B cell (primary cell): ENCODE data around the gene SEMA4A. TPM values are rescaled to one million over a fixed set of nuclear protein-coding genes. Genes with fewer than 3 reads are reported as not detected.

Experiments
- ATAC-seq: fragments of 200-7000 bp; cut with Tn5 transposase; one replicate; pipeline ENCODE4 v1.10.0; 2021; ENCODE audit warnings: low read depth, mild to moderate bottlenecking, moderate number of reproducible peaks, moderate library complexity
- CTCF ChIA-PET: fragments of 350-600 bp; sonication (Branson Sonifier 250); formaldehyde crosslinking; loops from one replicate; lab custom pipeline; 2021; ENCODE audit warnings: antibody characterized with exemption, inconsistent platforms; lab: Charles Lee
- POLR2A ChIA-PET: fragments of 350-600 bp; sonication (Branson Sonifier 250); formaldehyde crosslinking; loops from one replicate; lab custom pipeline; 2021; ENCODE audit warnings: antibody characterized with exemption; lab: Charles Lee
- DNase-seq: peaks from one replicate; pipeline ENCODE4 v3.0.0; 2013
- H2AFZ ChIP-seq: 2 replicates; pipeline ENCODE4 v1.6.1; 2012; ENCODE audit warnings: mild to moderate bottlenecking, low read depth, low read length; ENCODE audit not compliant: insufficient read depth, poor library complexity, severe bottlenecking
- H3K27ac ChIP-seq, 2 donors: 1 replicate in 1 of 2; 2 replicates in 1 of 2; pipeline ENCODE4 v1.5.1; 2012 to 2013; ENCODE audit warnings: low read length in 2 of 2, mild to moderate bottlenecking in 2 of 2, moderate library complexity in 1 of 2
- H3K27me3 ChIP-seq, 4 experiments: fragments of 200-600 bp in 1 of 4; sonication (generic) in 1 of 4; replicated peaks in 1 of 4; 1 replicate in 2 of 4; 2 replicates in 2 of 4; pipeline versions ENCODE4 v1.6.1 to v1.7.0; 2013 to 2016; ENCODE audit warnings: low read length in 3 of 4, mild to moderate bottlenecking in 2 of 4, mixed read lengths in 1 of 4, moderate library complexity in 1 of 4; ENCODE audit not compliant: insufficient read depth in 4 of 4, control insufficient read depth in 3 of 4; ENCODE audit errors: control extremely low read depth in 1 of 4
- H3K36me3 ChIP-seq, 2 experiments: replicated peaks in 1 of 2; 1 replicate in 1 of 2; 2 replicates in 1 of 2; pipeline versions ENCODE4 v1.6.1 to v1.7.1; 2013; ENCODE audit warnings: low read length in 1 of 2; ENCODE audit not compliant: insufficient read depth in 2 of 2, control insufficient read depth in 1 of 2; ENCODE audit errors: control extremely low read depth in 1 of 2, extremely low read depth in 1 of 2
- H3K4me1 ChIP-seq, 2 donors: fragments of 200-600 bp in 1 of 2; sonication (generic) in 1 of 2; 1 replicate in 1 of 2; 2 replicates in 1 of 2; pipeline versions ENCODE4 v1.5.1 to v1.6.1; 2013 to 2017; ENCODE audit warnings: low read length in 2 of 2; ENCODE audit not compliant: control insufficient read depth in 2 of 2, insufficient read depth in 2 of 2
- H3K4me2 ChIP-seq: replicated peaks from 2 replicates; pipeline ENCODE3; 2012; ENCODE audit warnings: mild to moderate bottlenecking, low read depth, low read length; ENCODE audit not compliant: poor library complexity, severe bottlenecking
- H3K4me3 ChIP-seq, 5 experiments: fragments of 200-600 bp in 1 of 5; sonication (generic) in 1 of 5; 1 replicate in 3 of 5; 2 replicates in 2 of 5; pipeline versions ENCODE4 v1.5.1 to v1.7.0; 2011 to 2016; ENCODE audit warnings: low read length in 4 of 5, mild to moderate bottlenecking in 4 of 5, low read depth in 2 of 5, control low read depth in 1 of 5, moderate library complexity in 1 of 5; ENCODE audit not compliant: insufficient read depth in 1 of 5; ENCODE audit errors: control extremely low read depth in 1 of 5, extremely low read depth in 1 of 5
- H3K79me2 ChIP-seq: fragments of 200-600 bp; sonication (generic); one replicate; pipeline ENCODE4 v1.6.0; 2016; ENCODE audit warnings: low read length; ENCODE audit not compliant: control insufficient read depth, insufficient read depth
- H3K9ac ChIP-seq: fragments of 200-600 bp; sonication (generic); 2 replicates; pipeline ENCODE4 v1.6.1; 2017; ENCODE audit warnings: mild to moderate bottlenecking, low read length, moderate library complexity
- H3K9me3 ChIP-seq, 3 donors: one replicate each; pipeline versions ENCODE4 v1.6.1 to v1.7.1; 2013; ENCODE audit warnings: low read length in 2 of 3; ENCODE audit not compliant: control insufficient read depth in 2 of 3, insufficient read depth in 1 of 3; ENCODE audit errors: control extremely low read depth in 1 of 3
- H4K20me1 ChIP-seq: 2 replicates; pipeline ENCODE4 v1.6.0; 2012; ENCODE audit warnings: mild to moderate bottlenecking, low read length; ENCODE audit not compliant: insufficient read depth, control insufficient read depth, poor library complexity, severe bottlenecking
- H3K27ac Mint-ChIP-seq: one replicate; pipeline ENCODE4 v1.8.0; 2021; ENCODE audit warnings: mixed read lengths
- H3K27me3 Mint-ChIP-seq: one replicate; pipeline ENCODE4 v1.8.0; 2021; ENCODE audit warnings: mixed read lengths
- H3K4me1 Mint-ChIP-seq: one replicate; pipeline ENCODE4 v1.8.0; 2021; ENCODE audit warnings: mixed read lengths
- H3K4me3 Mint-ChIP-seq: one replicate; pipeline ENCODE4 v1.8.0; 2021; ENCODE audit warnings: mixed read lengths
- H3K9me3 Mint-ChIP-seq: one replicate; pipeline ENCODE4 v1.8.0; 2022; ENCODE audit warnings: mixed read lengths; ENCODE audit not compliant: insufficient read depth
- EZH2 ChIP-seq: IDR thresholded peaks from 2 replicates; pipeline ENCODE4 v1.6.1; 2012; ENCODE audit warnings: borderline replicate concordance, low read depth, mild to moderate bottlenecking, moderate library complexity, low read length; ENCODE audit not compliant: insufficient read depth, poor library complexity, severe bottlenecking
- WGBS: methylation state at CpG from one replicate; pipeline ENCODE4 v1.1.5; 2013; ENCODE audit warnings: missing lambda C conversion rate; ENCODE audit not compliant: insufficient coverage; 5-methylcytosine and 5-hydroxymethylcytosine counted together
- intact Hi-C: fragments of 100-400 bp; cut with micrococcal nuclease; formaldehyde crosslinking; loops from one replicate; pipeline ENCODE4 v1.10.0; 2022
- polyA plus RNA-seq: library from polyadenylated mRNA; depleted of rRNA; stranded (reverse); fragments of >200 nt; gene quantifications from 2 replicates; pipeline ENCODE4 v1.2.3, GENCODE V29; 2012
- total RNA-seq, 2 donors: library from RNA; stranded (reverse); fragments of 120-200 nt in 1 of 2; gene quantifications; 1 replicate in 1 of 2; 2 replicates in 1 of 2; pipeline versions ENCODE4 v1.2.3 to v1.2.4, GENCODE V29; 2013 to 2022
- TF ChIP-seq, protein P1 (sequence below): fragments of 200-600 bp; IDR thresholded peaks from one replicate; pipeline ENCODE4 v1.8.0; 2022; ENCODE audit warnings: antibody characterized with exemption, mild to moderate bottlenecking

The SEMA4A gene
- total and polyA plus RNA-seq, 2 donors (not counting 1 experiment from before 2014, with no cell fraction given), result 9.2 to 15.5 TPM

DNA sequence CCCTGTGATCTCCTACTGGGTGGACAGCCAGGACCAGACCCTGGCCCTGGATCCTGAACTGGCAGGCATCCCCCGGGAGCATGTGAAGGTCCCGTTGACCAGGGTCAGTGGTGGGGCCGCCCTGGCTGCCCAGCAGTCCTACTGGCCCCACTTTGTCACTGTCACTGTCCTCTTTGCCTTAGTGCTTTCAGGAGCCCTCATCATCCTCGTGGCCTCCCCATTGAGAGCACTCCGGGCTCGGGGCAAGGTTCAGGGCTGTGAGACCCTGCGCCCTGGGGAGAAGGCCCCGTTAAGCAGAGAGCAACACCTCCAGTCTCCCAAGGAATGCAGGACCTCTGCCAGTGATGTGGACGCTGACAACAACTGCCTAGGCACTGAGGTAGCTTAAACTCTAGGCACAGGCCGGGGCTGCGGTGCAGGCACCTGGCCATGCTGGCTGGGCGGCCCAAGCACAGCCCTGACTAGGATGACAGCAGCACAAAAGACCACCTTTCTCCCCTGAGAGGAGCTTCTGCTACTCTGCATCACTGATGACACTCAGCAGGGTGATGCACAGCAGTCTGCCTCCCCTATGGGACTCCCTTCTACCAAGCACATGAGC lies 23.3 kb downstream of the SEMA4A start:
- ChIA-PET CTCF (no interaction called here), POLR2A (no interaction called here)
- peak overlapping the region; percentile 26 for H3K27ac Mint-ChIP-seq

DNA sequence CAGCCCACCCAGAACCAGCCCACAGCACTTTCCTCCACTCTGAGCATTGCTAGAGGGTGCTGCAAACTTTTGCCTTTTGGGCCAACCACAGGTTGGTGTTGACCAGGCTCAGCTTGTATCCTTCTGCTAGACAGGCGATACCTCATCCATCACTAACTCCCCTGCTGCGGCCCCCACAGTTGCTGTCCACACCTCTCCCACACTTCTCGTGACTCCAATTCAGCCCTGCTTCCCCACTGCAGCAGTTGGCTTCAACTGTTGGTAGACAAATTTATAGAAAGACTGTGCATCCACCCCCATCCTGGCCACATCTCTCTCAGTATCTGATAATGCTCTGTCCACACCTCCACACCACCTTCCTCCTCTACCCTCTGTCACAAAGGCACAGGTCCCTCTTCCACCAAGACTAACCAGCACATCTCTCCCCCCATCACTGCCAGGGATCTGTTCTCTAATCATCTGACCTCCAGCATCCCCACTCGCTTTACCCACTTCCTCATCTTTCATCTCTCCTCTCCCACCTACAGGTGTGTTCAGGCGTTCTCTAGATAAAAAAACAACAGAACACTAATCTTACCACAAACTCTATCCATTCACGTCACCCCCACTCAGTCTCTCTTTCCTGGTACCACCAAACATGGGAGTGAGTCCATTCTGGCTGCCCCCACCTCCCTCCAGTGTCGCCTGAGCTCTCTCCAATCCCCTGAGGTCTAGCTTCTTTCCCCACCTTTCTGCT lies 24.7 kb downstream of the SEMA4A start:
- Mint-ChIP-seq H3K4me1 (peaks cover 5% of the 10 kb centered on the region), H3K27me3 (no peaks in the 10 kb centered on the region), H3K4me3 (no peak overlapping the region), H3K9me3 (no peaks in the 10 kb centered on the region), H3K27ac (no peak overlapping the region)
- Histone ChIP-seq H4K20me1 (no peaks in the 10 kb centered on the region), H3K4me2 (no peak overlapping the region), H3K4me3 (no peak overlapping the region), H3K27me3 (no peaks in the 10 kb centered on the region), H3K9me3 (no peaks in the 10 kb centered on the region), H2AFZ (no peak overlapping the region), H3K36me3 (peaks cover 0 to 6% of the 10 kb centered on the region in 2 experiments), H3K79me2 (no peaks in the 10 kb centered on the region), H3K4me1 (no peaks in the 10 kb centered on the region), H3K9ac (no peak overlapping the region), H3K27ac (no peak overlapping the region)
- DNase-seq (no peak), ATAC-seq (no peak)
- intact Hi-C loops, result no loop called here
- ChIA-PET POLR2A (no interaction called here), CTCF (no interaction called here)
- TF ChIP-seq, protein P1, sequence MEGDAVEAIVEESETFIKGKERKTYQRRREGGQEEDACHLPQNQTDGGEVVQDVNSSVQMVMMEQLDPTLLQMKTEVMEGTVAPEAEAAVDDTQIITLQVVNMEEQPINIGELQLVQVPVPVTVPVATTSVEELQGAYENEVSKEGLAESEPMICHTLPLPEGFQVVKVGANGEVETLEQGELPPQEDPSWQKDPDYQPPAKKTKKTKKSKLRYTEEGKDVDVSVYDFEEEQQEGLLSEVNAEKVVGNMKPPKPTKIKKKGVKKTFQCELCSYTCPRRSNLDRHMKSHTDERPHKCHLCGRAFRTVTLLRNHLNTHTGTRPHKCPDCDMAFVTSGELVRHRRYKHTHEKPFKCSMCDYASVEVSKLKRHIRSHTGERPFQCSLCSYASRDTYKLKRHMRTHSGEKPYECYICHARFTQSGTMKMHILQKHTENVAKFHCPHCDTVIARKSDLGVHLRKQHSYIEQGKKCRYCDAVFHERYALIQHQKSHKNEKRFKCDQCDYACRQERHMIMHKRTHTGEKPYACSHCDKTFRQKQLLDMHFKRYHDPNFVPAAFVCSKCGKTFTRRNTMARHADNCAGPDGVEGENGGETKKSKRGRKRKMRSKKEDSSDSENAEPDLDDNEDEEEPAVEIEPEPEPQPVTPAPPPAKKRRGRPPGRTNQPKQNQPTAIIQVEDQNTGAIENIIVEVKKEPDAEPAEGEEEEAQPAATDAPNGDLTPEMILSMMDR, result no peak
- TF ChIP-seq EZH2, result no peak
- 80% methylated on average over 7 of the region's 7 CpGs for WGBS

More for the DNA sequence above, 23.3 kb downstream of the SEMA4A start:
- Histone ChIP-seq H3K27me3 (no peaks in the 10 kb centered on the region), H4K20me1 (no peaks in the 10 kb centered on the region), H2AFZ (no peak overlapping the region), H3K27ac (no peak overlapping the region), H3K4me3 (no peak overlapping the region), H3K9me3 (no peaks in the 10 kb centered on the region), H3K36me3 (peaks cover 0 to 9% of the 10 kb centered on the region in 2 experiments), H3K79me2 (no peaks in the 10 kb centered on the region), H3K9ac (no peak overlapping the region), H3K4me2 (no peak overlapping the region), H3K4me1 (no peaks in the 10 kb centered on the region)
- Mint-ChIP-seq H3K27me3 (no peaks in the 10 kb centered on the region), H3K4me3 (no peak overlapping the region), H3K4me1 (peaks cover 5% of the 10 kb centered on the region), H3K9me3 (no peaks in the 10 kb centered on the region)
- intact Hi-C loops, result no loop called here
- ATAC-seq (no peak), DNase-seq (no peak)
- TF ChIP-seq EZH2, result no peak
- TF ChIP-seq, protein P1, result no peak
- WGBS, result 96% methylated on average over 12 of the region's 12 CpGs
